Endothelial cell of umbilical vein (primary cell): ENCODE results near the gene CCNH. TPM values are rescaled to one million over a fixed set of nuclear protein-coding genes. Genes with fewer than 3 reads are reported as not detected.

Experiments used
- BruUV-seq: library from RNA; stranded (reverse); fragments of 400-500 nt; replicated peaks from 2 replicates; lab custom pipeline; 2021; lab: Mats Ljungman, UMichigan
- CTCF ChIA-PET: fragments of 300-600, 350-600 bp; sonication (Branson Sonifier 250); formaldehyde crosslinking; loops from one replicate; lab custom pipeline; 2021; ENCODE audit warnings: antibody characterized with exemption, inconsistent platforms; lab: Charles Lee
- POLR2A ChIA-PET: fragments of 300-600, 350-600 bp; sonication (Branson Sonifier 250); formaldehyde crosslinking; loops from one replicate; lab custom pipeline; 2021; ENCODE audit warnings: antibody characterized with exemption, inconsistent platforms; lab: Charles Lee
- DNase-seq: peaks from one replicate; pipeline ENCODE4 v3.0.0-alpha.2; 2011; ENCODE audit warnings: low read depth, low spot score
- FAIRE-seq: peaks from 2 replicates; lab custom pipeline; 2011; peaks lifted over from hg19 to GRCh38; lab: Jason Lieb, UNC
- H2AFZ ChIP-seq: 2 replicates; pipeline ENCODE4 v1.6.0; 2012; ENCODE audit warnings: low read depth, low read length, control low read depth, inconsistent platforms
- H3K27ac ChIP-seq: 2 replicates; pipeline ENCODE4 v1.5.1; 2011; ENCODE audit warnings: low read depth, mild to moderate bottlenecking, control low read depth, low read length, moderate library complexity; ENCODE audit not compliant: insufficient read depth
- H3K27me3 ChIP-seq, 2 experiments: 2 replicates each; pipeline versions ENCODE4 v1.6.0 to v1.6.1; 2011; ENCODE audit warnings: low read length in 2 of 2, mixed read lengths in 1 of 2; ENCODE audit not compliant: control insufficient read depth in 2 of 2, insufficient read depth in 2 of 2
- H3K36me3 ChIP-seq, 2 experiments: 2 replicates in 1 of 2; 3 replicates in 1 of 2; pipeline ENCODE4 v1.5.1; 2011; ENCODE audit warnings: low read length in 2 of 2, mild to moderate bottlenecking in 1 of 2, moderate library complexity in 1 of 2; ENCODE audit not compliant: control insufficient read depth in 2 of 2, insufficient read depth in 2 of 2; ENCODE audit errors: extremely low read depth in 1 of 2
- H3K4me1 ChIP-seq: 3 replicates; pipeline ENCODE4 v1.5.1; 2011; ENCODE audit warnings: mild to moderate bottlenecking, low read length; ENCODE audit not compliant: control insufficient read depth, insufficient read depth; ENCODE audit errors: extremely low read depth
- H3K4me2 ChIP-seq: 2 replicates; pipeline ENCODE4 v1.6.1; 2011; ENCODE audit warnings: low read length, control low read depth, mixed read lengths; ENCODE audit not compliant: insufficient read depth
- H3K4me3 ChIP-seq, 3 experiments: fragments of 200-600 bp in 1 of 3; sonication (generic), shearing (Covaris generic) in 1 of 3; replicated peaks in 1 of 3; 2 replicates each; pipeline ENCODE4 v1.5.1; 2011 to 2016; ENCODE audit warnings: control low read depth in 3 of 3, low read length in 3 of 3, mild to moderate bottlenecking in 2 of 3, inconsistent platforms in 1 of 3, low read depth in 1 of 3, moderate library complexity in 1 of 3; ENCODE audit not compliant: insufficient read depth in 1 of 3
- H3K79me2 ChIP-seq: 2 replicates; pipeline ENCODE4 v1.6.0; 2012; ENCODE audit warnings: low read length, inconsistent platforms; ENCODE audit not compliant: control insufficient read depth, insufficient read depth
- H3K9ac ChIP-seq: replicated peaks from 2 replicates; pipeline ENCODE3; 2011; ENCODE audit warnings: low read length, control low read depth; ENCODE audit not compliant: insufficient read depth; ENCODE audit errors: extremely low read depth
- H3K9me1 ChIP-seq: replicated peaks from 3 replicates; pipeline ENCODE4 v1.6.0; 2011; ENCODE audit warnings: mild to moderate bottlenecking, low read length; ENCODE audit not compliant: control insufficient read depth, insufficient read depth; ENCODE audit errors: extremely low read depth
- H3K9me3 ChIP-seq: replicated peaks from 2 replicates; pipeline ENCODE4 v1.5.1; 2012; ENCODE audit warnings: low read length, inconsistent platforms; ENCODE audit not compliant: control insufficient read depth, insufficient read depth
- H4K20me1 ChIP-seq: replicated peaks from 2 replicates; pipeline ENCODE3; 2011; ENCODE audit warnings: mild to moderate bottlenecking, low read length; ENCODE audit not compliant: control insufficient read depth, insufficient read depth; ENCODE audit errors: extremely low read depth
- EZH2 ChIP-seq: IDR thresholded peaks from 2 replicates; pipeline ENCODE4 v1.6.1; 2012; ENCODE audit warnings: borderline replicate concordance, low read depth, mild to moderate bottlenecking, moderate library complexity, low read length, inconsistent platforms; ENCODE audit not compliant: severe bottlenecking
- FOS ChIP-seq: IDR thresholded peaks from 2 replicates; pipeline ENCODE4 v1.6.1; 2011; ENCODE audit warnings: mild to moderate bottlenecking, low read length, moderate library complexity, borderline replicate concordance; ENCODE audit not compliant: insufficient read depth
- GATA2 ChIP-seq: IDR thresholded peaks from 2 replicates; pipeline ENCODE4 v1.7.0; 2011; ENCODE audit warnings: low read depth, mild to moderate bottlenecking, moderate library complexity, mixed read lengths, low read length; ENCODE audit not compliant: insufficient read length, insufficient read depth
- JUN ChIP-seq: IDR thresholded peaks from 2 replicates; pipeline ENCODE4 v1.6.1; 2011; ENCODE audit warnings: borderline replicate concordance, low read depth; ENCODE audit not compliant: insufficient read length, insufficient read depth
- MAX ChIP-seq: IDR thresholded peaks from 2 replicates; pipeline ENCODE4 v1.6.1; 2011; ENCODE audit not compliant: insufficient read depth, insufficient read length
- MYC ChIP-seq: IDR thresholded peaks from one replicate; pipeline ENCODE4 v1.6.1; 2011; ENCODE audit warnings: mild to moderate bottlenecking, low read depth, low read length
- POLR2A ChIP-seq: IDR thresholded peaks from 2 replicates; pipeline ENCODE4 v1.6.1; 2012; ENCODE audit warnings: low read depth, mild to moderate bottlenecking, control low read depth, low read length
- POLR2AphosphoS5 ChIP-seq: IDR thresholded peaks from 2 replicates; pipeline ENCODE4 v1.6.1; 2012; ENCODE audit warnings: low read depth, mild to moderate bottlenecking, control low read depth, low read length, moderate library complexity; ENCODE audit not compliant: insufficient read depth
- dilution Hi-C: fragments of 300-500 bp; cut with MboI; formaldehyde crosslinking; loops from one replicate; pipeline ENCODE4 v1.15.0; 2019; ENCODE audit warnings: low sequenced_read_pairs; ENCODE audit not compliant: extremely low pct_ligation_motif_present
- intact Hi-C: fragments of 100-400 bp; cut with micrococcal nuclease; formaldehyde crosslinking; loops from one replicate; pipeline ENCODE4 v1.10.0; 2022
- polyA plus RNA-seq, 4 experiments: library from polyadenylated mRNA; depleted of rRNA in 3 of 4; stranded (reverse) in 3 of 4; unstranded in 1 of 4; fragments of >200 nt; gene quantifications; 2 replicates each; pipeline versions ENCODE4 v1.2.1 to v1.2.3, GENCODE V29; 2011 to 2012; ENCODE audit warnings: missing spikeins in 1 of 4
- total RNA-seq: library from RNA; stranded (reverse); gene quantifications from 2 replicates; pipeline ENCODE4 v1.2.3, GENCODE V29; 2021

CCNH gene
- total and polyA plus RNA-seq, 2 donors (not counting 3 experiments of a cell fraction or from before 2014, with no cell fraction given): 47.9 to 50.6 TPM

GRCh38 chr5:87438231-87438630 is 25.5 kb upstream of the CCNH start:
- TF ChIP-seq POLR2AphosphoS5 (no peak), GATA2 (no peak), EZH2 (no peak), MAX (no peak), POLR2A (no peak), FOS (no peak), MYC (no peak), JUN (no peak)
- H2AFZ ChIP-seq: no peak overlapping the region
- H3K27ac ChIP-seq: no peak overlapping the region
- no peak overlapping the region for H3K4me3 ChIP-seq
- CTCF ChIA-PET: interaction anchor here (1.6 kb wide), 1 partner anchor 12 kb away, joined by 3 read pairs; no protein-coding TSS in a partner anchor
- no peaks in the 10 kb centered on the region for H4K20me1 ChIP-seq
- POLR2A ChIA-PET: no interaction called here
- intact Hi-C loops: no loop called here
- no peaks in the 10 kb centered on the region for H3K9me3 ChIP-seq
- H3K79me2 ChIP-seq: no peaks in the 10 kb centered on the region
- H3K4me2 ChIP-seq: no peak overlapping the region
- BruUV-seq: no TSS peak
- H3K4me1 ChIP-seq: no peaks in the 10 kb centered on the region
- H3K9ac ChIP-seq: no peak overlapping the region
- DNase-seq: no peak
- no peaks in the 10 kb centered on the region for H3K36me3 ChIP-seq
- H3K9me1 ChIP-seq: no peaks in the 10 kb centered on the region
- FAIRE-seq: no peak
- dilution Hi-C loops: no loop called here
- no peaks in the 10 kb centered on the region for H3K27me3 ChIP-seq

GRCh38 chr5:87437724-87438123 is 25.0 kb upstream of the CCNH start:
- no peaks in the 10 kb centered on the region for H4K20me1 ChIP-seq
- FAIRE-seq (no peak), DNase-seq (no peak)
- no peak overlapping the region for H3K9ac ChIP-seq
- H3K9me1 ChIP-seq: no peaks in the 10 kb centered on the region
- H3K79me2 ChIP-seq: no peaks in the 10 kb centered on the region
- TF ChIP-seq FOS (no peak), MAX (no peak), MYC (no peak), GATA2 (no peak), POLR2AphosphoS5 (no peak)
- BruUV-seq: no TSS peak
- intact Hi-C loops: no loop called here
- ChIA-PET CTCF (interaction anchor here (1.6 kb wide), 1 partner anchor 11 kb away, joined by 3 read pairs; no protein-coding TSS in a partner anchor), POLR2A (no interaction called here)
- H3K36me3 ChIP-seq: no peaks in the 10 kb centered on the region
- H3K27me3 ChIP-seq: no peaks in the 10 kb centered on the region
- H3K4me3 ChIP-seq: no peak overlapping the region
- H3K27ac ChIP-seq: no peak overlapping the region
- H3K4me1 ChIP-seq: no peaks in the 10 kb centered on the region
- no peak overlapping the region for H2AFZ ChIP-seq
- no peak overlapping the region for H3K4me2 ChIP-seq
- no peaks in the 10 kb centered on the region for H3K9me3 ChIP-seq
- dilution Hi-C loops: no loop called here
